Breast epithelium (tissue), 3 donors: ENCODE data around the gene AMPH.

Source experiments
- POLR2A ChIP-seq: fragments of 450-650 bp; IDR thresholded peaks from one replicate; pipeline ENCODE4 v1.6.1; 2016; ENCODE audit warnings: antibody characterized with exemption, mild to moderate bottlenecking, moderate library complexity
- TF ChIP-seq, protein P1 (sequence below), 3 donors: fragments of 450-650 bp; IDR thresholded peaks; one replicate each; pipeline ENCODE4 v1.5.1; 2016 to 2017; ENCODE audit warnings: antibody characterized with exemption in 3 of 3, mild to moderate bottlenecking in 3 of 3, moderate library complexity in 3 of 3

DNA sequence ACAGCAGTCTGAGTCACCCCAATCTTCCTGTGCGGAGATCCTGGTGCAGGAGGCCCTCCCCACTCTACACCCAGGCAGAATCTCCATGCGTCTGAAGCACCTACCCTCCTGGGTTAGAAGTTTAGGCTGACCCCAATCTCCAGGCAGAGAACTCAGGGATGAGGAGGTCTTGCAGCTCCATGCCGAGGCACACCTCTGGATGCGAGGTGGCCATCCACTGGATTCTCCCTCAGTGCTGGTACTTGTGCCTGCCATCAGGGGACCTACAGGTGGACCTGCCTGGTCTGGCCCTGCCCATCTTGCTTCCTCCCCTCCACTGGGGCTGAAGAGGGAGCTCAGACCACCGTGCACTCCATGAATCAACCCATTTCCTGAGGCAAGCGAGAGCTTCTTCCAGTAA lies 28.8 kb upstream of the AMPH start:
- no peak for TF ChIP-seq POLR2A
- TF ChIP-seq, protein P1, sequence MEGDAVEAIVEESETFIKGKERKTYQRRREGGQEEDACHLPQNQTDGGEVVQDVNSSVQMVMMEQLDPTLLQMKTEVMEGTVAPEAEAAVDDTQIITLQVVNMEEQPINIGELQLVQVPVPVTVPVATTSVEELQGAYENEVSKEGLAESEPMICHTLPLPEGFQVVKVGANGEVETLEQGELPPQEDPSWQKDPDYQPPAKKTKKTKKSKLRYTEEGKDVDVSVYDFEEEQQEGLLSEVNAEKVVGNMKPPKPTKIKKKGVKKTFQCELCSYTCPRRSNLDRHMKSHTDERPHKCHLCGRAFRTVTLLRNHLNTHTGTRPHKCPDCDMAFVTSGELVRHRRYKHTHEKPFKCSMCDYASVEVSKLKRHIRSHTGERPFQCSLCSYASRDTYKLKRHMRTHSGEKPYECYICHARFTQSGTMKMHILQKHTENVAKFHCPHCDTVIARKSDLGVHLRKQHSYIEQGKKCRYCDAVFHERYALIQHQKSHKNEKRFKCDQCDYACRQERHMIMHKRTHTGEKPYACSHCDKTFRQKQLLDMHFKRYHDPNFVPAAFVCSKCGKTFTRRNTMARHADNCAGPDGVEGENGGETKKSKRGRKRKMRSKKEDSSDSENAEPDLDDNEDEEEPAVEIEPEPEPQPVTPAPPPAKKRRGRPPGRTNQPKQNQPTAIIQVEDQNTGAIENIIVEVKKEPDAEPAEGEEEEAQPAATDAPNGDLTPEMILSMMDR (IDR thresholded peaks at IDR 0.05) = no peak
